Stimulated activated CD8-positive, alpha-beta memory T cell treated with anti-CD3 and anti-CD28 coated beads, Interleukin-15, amount 100 ng/mL, for 48 hours (primary cell): ENCODE results near the gene ADGRG2.
"Not testable (repeated sequence)": the region's sequence is repeated elsewhere in the genome, so short reads cannot be mapped to it uniquely, and the experiment has no call there.

Source experiments
- DNase-seq, 2 donors: peaks; one replicate each; pipeline ENCODE4 v3.0.0-alpha.2; 2020; ENCODE audit warnings: low read depth in 2 of 2

ADGRG2 gene

DNA sequence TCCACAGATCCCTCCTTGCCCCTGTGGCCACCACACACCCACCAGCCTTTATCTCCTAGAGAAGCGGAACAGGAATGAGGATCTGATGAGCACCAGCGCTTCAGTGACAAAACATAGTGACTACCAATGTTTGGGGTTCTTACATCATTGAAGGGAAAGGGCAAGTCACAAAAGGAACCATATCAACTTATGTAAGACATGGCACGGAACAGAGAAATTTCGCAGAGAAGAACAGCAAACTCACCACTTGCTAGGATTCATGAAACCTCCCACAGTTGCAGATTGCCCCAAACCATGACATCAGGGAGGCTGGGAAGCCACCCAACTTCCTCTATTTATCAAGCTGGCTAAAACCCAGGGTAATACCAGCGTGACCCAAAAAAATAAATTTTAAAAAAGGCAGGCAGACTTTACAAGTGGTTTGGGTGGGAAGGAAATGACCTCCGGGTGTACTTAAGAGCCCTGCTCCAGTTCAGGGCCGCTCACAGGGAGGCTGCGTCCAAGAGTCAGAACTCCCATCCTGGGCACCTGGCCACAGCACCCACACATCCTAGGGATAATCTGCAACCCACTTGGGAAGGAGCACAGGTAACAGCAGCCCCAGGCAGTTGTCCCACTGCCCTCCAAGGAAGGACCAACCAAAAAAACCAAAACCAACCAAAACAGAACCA lies 36.0 kb downstream of the ADGRG2 start:
- no peak for DNase-seq

DNA sequence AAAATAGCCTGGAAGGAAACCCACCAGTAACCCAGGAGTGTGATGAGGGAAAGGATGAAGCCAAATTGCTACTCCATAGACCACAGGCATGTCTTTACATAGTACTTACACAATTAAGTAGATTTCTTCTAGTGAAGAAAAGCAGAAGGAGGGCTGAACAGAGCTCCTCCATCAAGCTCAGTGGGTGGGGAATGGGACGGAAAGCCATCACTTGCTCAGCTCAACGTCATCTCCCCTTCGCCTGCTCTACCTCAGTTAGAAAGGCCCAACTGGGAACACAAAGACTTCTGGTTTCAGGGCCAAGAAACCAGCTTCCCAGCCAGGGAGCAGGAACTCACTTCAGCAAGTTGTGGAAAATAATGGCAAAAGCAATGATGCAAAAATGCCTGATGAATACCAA lies 36.6 kb downstream of the ADGRG2 start:
- DNase-seq: no peak

DNA sequence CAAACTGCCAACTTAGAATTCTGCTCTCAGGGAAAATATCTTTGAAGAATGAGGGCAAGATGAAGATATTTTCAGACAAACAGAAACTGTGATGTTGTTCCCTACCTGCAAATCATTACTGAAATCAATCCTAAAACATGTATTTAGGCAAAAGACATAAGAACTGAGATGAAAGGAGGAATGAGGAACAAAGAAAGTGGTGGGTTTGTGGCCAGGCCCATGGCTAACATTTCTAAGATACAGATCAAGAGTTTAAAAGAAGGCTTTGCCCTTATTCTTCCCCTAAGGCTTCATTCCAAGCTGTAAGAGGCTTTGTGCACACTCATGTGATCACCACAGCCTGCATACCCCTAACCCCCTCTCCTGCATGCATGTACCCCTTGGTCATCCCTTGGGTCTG lies 46.5 kb downstream of the ADGRG2 start:
- no peak for DNase-seq

DNA sequence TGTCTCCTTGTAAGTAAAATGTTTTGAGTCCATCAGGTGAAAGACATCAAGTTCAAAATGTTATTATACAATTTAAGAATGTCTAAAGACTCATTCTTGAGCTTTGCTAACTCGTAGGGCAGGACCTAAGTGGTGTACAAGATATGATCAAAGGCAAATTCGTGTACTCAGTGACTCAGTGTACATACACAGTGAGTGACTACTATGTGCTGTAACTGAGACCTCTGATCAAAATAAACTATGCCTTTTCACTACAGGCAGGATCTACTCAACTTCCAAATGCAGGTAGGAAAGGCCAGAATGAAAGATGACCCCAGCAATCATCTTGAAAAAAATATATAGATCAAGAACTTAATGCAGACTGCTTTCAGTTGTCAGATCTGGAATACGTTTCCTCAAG lies 49.9 kb downstream of the ADGRG2 start:
- no peak for DNase-seq

DNA sequence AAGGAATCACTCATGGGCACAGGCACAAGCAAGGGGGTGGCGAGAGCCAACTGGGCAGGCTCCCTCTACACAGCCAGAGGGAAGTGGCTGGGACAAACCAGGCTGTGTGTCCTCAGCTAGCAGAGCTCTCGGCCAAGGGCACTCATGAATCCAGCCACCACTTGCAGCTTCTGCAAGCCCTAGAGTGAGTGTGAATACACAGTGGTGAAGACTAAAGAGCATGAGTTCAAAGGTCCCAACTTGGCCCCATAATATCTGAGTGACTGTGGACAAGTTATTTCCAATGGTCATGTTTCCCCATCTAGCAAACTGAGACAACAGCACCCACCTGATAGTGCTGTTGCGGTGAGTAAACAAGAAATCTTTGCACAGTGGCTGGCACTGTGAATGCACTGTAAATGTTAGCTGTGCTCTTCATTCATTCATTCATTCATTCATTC lies 51.7 kb downstream of the ADGRG2 start:
- DNase-seq: no peak

DNA sequence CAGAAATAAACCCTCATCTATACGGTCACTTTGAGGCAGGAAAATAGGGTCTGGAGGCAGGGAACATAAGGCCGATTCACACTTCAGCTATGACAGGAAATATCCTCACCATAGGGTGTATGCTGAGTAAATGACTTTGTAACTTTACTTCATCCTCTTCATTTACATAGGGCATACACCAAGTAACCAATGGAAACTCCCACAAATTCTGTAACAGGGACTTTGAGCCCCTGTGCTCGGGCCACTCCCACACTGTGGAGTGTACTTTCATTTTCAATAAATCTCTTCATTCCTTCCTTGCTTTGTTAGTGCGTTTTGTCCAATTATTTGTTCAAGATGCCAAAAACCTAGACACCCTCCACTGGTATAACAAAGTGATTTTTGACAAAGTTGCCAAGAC lies 55.3 kb downstream of the ADGRG2 start:
- DNase-seq: not testable (repeated sequence)

DNA sequence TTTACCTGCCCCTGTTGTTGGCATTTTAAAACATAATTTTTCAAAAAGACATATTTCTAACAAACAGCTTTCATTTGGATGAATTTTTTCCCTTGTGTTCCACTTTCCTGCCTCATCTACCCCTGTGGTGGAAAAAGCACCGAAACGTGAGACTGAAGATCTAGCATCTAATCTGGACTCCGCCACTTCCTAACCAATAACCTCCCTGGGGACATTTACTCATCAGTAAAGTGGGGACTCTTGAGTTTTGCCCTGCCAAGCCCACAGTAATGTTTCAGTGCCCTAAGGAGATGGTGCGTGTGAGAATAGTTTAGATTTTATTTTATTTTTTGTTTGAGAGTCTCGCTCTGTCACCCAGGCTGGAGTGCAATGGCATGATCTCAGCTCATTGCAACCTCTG lies 56.7 kb downstream of the ADGRG2 start:
- DNase-seq: no peak

DNA sequence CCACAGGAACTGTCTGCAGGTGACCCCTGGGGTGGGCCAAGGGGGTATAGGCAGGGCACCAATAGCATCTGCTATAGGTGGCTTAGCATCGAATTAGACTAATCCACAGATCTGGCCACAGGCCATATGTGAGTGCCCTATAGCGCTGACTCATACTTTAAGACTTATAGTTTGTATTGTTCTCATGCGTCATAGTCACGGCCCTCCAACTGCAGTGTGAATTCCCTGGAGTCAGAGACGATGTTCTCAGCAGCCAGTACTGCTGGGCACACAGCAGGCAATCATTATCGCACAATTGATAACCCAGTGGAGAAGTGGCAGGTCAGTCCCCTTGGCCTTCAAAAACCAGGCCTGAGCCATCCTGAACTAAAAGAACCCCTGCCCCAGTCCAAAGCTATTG lies 58.1 kb downstream of the ADGRG2 start:
- DNase-seq: no peak

DNA sequence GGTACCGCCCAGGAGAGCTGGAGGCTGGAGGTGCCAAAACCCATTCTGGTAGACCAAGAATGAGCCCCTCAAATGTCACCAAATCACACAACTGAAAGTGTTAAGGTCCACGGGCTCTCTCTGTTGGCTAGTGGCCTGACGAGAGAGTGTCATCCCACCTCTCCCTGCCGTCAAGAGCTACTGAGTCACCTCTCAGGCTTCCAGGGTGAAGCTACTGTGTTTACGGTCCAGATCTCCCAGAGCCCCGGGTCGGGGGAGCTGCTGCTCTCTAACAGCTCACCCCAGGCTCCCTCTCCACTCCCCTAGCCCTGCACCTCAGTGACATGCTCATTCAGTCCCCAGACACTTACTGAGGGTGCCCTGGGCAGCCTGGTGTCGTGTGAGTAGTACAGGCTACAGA lies 59.2 kb downstream of the ADGRG2 start:
- no peak for DNase-seq

DNA sequence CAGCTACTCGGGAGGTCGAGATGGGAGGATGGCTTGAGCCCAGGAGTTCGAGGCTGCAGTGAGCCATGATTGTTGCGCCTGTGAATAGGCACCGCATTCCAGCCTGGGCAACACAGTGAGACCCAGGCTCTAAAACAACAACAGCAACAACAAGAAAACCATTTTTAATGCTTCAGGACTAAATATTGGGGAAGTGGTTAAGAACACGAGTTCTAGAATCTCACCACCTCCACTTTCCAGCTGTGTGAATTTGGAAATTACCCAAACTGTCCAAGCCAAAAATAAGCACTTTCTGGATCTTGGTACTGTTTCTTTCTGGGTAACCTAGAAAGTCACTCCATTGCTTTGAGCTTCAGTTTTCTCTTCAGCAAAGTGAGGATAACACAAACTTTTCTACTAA lies 63.2 kb downstream of the ADGRG2 start:
- no peak for DNase-seq

DNA sequence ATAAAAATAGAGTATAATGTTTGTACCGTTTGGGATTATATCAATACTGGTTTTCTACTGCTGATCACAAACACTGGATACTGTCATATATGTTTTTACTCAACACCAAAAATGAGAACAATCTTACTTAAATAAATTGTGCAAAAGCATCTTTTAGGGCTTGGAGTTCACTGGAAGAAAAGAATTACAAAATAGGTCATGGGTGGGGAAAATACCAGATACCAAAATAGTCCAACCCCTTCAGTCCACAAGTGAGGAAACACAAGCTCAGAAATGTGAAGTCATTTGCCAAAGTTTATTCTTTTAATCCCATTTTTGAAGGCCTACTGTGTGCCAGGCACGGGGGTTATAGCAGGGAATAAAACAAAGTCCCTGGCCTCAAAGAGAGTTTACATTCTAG lies 64.4 kb downstream of the ADGRG2 start:
- DNase-seq: no peak

DNA sequence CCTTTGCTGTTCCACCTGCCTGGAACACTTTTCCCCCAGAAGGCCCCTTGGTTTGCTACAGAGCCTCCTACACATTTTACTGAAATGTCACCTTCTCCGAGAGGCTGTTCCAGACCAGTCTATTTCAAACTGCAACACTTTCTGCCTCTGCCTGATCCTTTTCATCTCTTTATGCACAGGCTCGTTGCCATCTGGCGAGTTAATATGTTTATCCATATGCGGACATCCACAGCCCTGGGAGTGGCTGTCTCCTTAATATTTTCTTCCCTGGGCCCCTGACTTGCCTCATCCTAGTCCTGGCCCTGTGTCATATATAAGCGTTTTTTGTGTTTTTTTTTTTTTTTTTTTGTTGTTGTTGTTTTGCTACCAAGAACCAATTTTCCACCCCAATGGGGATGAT lies 73.2 kb downstream of the ADGRG2 start:
- DNase-seq: no peak

DNA sequence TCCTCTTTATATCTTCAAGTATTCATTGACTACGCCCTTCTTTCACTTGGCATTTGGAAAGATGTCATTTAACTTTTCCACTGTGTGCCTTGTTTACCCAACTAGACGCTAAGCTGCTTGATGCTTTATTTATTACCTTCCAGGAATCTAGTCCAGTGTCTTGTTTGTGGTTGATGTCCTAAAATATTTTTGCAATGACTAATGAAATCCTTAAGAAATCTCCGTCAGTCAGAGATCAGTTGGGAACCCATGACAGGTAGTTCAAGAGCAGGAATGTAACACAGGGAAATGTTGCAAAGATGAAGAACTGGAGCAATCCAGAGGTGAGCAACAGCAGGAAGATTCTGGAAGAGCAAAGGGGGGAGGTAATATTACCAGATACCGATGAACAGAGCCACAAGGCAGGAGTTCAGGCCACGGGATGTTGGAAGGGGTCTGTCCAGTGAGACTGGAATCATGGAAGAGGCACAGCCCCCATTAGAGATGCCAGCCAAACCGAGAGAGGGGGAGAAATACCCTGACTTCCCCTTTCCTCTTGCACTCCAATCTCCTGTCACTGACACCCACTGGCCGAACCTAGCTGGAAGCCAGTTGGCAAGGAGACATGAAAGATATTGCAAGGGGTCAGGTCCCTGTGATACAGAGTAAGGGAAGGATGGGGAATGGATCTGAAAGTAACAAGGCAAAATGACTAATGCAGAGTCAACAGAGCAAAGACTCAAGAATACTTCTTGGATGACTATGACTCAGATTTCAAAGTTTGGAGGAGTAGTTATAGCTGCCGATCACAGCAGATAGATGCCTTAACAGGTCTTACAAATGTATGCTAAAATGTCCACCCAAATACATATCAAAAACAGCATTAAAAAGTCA lies 75.7 kb downstream of the ADGRG2 start:
- no peak for DNase-seq

DNA sequence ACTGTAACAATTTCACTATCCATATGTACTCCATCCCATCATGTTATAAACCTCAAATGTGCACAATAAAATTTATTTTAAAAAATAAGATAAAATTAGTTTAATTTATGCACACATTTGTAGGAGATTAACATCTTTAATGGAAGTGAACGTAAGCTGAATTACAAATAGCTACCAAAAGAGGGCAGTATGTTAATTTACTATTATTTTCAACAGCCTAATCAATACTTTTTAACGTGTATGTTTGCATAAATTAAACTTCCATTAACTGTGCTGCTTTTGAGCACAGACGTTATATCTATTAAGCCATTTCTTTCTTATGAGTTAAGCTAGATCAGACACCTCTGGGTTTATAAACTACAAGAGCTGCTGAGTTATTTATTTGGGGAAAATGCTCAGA lies 81.9 kb downstream of the ADGRG2 start:
- no peak for DNase-seq

DNA sequence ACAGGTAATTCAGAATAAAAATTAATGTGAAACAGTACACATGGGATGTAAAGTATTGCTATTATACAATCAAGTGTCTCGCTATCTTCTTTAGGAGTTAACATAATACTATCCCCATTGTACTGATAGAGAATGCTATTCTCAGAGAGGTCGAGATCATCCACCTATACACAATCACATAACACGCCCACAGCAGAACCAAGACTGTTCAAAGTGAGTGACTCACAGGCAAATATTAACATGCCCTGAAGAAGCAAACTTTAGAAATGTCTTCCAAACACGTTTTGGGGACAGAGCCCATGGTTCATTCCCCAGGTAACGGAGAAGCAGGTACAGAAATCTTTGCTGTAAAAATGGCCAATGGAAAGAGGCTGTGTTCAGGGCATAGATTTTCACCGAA lies 88.2 kb downstream of the ADGRG2 start:
- no peak for DNase-seq

DNA sequence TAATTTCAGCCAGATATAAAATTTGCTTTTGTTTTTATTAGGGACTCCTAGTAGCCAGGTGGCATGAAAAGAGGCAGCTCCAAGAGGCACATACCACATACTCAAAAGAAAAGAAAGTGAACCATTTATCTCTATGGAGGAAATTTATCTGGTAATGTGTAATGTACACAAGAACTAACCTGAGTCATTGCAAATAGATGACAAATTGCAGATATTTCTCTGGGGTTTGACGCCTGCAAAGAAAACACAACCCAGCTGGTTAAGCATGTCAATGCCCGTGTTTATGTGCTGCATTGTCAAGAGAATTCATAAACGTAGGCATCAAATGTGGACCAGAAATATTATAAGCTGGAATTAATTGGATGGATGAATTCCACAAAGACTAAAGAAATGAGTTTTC lies 91.5 kb downstream of the ADGRG2 start:
- no peak for DNase-seq

DNA sequence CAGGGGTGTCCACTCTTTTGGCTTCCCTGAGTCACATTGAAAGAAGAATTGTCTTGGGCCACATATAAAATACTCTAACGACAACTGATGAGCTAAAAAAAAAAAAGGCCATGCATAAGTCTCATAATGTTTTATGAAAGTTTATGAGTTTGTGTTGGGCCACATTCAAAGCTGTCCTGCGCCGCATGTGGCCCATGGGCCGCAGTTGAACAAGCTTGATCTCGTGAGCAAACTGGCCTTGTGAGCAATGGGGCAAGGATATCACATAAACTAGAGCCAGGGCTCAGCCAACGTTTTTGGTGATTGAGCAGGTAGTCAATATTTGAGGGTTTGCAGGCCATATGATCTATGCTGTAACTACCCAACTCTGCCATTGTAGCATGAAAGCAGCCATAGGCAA lies 93.7 kb downstream of the ADGRG2 start:
- no peak for DNase-seq

DNA sequence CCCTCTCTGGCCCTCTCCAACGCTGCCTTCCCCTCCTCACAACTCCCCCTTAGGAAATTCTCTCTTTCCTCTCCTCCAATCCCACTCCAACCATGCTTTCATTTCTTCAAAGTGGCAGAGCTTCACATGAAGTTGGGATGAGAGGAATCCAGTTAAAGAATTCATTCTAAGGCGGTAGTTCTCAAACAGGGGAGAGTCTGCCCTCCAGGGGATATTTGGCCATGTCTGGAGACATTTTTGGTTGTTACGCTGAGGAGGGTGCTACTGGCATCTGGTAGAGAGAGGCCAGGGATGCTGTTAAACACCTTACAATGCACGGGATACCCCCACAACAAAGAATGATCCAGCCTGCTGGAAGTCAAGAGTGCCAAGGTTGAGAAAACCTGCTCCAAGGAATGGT lies 97.9 kb downstream of the ADGRG2 start:
- DNase-seq: no peak

DNA sequence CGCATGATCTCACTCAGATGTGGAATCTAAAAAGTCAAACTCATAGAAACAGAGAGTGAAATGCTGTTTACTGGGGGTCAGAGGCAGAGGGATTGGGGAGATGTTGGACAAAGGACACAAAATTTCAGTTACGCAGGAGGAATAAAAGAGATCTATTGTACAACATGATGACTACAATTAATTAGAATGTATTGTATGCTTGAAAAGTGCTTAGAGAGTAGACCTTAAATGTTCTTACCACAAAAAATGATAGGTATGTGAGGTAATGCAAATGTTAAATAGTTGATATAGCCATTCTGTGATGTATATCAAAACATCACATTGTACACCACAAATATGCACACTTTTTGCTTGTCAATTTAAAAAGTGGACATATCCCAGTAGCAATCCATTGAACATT lies 102.3 kb downstream of the ADGRG2 start:
- no peak for DNase-seq

DNA sequence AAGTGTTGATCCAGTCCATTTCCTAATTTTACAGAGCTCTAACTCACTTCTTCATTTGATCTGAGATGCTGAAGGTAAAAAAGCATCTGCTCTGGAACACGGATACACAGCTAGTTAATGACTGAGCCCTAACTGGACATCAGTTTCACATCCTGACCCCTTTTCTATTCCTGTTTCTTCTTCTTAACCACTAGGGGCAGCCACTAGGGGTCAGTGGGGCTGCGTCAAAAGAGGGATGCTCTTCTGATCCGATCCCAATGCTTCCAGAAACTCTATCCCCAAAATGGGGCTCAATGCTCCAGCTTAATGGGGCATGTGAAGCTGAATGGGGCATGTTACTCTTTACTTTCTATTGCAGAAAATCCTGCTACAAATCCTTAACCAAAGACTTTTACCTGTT lies 105.0 kb downstream of the ADGRG2 start:
- DNase-seq: no peak

DNA sequence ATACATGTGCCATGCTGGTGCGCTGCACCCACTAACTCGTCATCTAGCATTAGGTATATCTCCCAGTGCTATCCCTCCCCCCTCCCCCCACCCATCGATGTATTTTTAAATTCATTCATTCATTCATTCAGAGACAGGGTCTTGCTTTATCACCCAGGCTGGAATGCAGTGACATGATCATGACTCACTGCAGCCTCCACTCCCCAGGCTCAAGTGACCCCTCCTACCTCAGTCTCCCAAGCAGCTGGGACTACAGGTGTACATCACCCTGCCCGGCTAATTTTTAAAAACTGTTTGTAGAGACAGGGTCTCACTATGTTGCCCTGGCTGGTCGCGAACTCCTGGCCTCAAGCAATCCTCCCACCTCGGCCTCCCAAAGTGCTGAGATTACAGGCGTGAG lies 105.7 kb downstream of the ADGRG2 start:
- not testable (repeated sequence) for DNase-seq

DNA sequence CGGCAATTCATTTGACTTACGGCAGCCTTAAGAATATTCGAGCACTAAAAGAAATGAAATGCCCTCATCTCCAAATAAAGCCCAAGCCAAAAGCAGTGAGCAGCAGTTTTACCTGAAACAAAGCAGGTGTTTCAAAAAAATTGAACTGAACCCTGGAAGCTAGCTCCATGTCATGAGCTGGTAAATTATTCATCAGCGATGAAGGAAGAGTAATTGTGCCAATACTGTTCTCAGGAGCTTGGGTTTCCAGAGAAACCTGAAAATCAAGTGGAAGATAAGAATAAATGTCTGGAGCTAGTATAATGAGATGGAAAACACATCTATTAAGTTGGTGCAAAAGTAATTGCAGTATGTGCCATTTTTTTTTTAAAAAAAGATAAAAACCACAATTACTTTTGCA lies 114.4 kb downstream of the ADGRG2 start:
- no peak for DNase-seq

DNA sequence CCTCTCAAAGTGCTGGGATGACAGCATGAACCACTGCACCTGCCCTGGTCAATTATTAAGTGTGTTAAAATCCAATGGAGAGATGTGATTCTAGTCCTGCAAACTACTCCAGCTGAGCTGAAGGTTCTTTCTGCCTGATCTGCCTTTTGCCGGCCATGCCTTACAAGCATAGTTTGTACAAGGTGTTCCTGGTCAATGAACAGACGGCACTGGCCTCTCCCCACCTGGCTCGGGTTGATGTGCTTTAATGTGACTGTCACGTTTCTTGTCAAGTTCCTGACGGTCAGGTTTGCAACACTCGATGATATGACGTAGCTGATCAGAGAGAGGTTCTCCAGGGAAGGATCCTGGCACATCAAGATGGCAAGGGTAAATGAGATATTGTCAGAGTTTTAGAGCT lies 115.3 kb downstream of the ADGRG2 start:
- DNase-seq: no peak
